ENCODE measurements around the gene SUCLG2. TPM values are rescaled to one million over a fixed set of nuclear protein-coding genes. Genes with fewer than 3 reads are reported as not detected.

SUCLG2 gene
- total and polyA plus RNA-seq, 2 of the 4 experiments (the other 2 are of a cell fraction): 26.8 to 34.6 TPM

DNA sequence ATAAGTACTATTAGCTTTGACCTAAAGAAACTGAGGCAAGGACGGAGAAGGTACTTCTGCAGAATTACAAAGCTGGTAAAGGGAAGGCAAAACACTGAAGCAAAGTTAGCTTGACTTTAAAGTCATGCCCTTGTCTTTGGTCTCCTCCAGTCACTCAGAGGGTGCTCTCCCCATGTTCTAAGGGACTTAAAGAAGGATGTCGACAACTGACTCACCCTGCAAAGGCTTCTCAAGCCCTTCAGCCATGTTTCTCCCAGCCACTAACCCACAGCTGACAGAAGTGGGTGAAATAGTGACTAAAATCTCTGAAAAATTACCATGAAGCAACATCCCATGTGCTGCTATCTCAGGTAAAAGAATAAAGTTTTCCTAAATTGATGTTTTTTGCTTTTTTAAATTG, 46.4 kb downstream of the SUCLG2 start:
- Histone ChIP-seq H3K4me2 (ENCODE audit: low read depth, low read length) (no peak overlapping the region), H4K20me1 (ENCODE audit: insufficient read depth, low read length) (no peaks in the 10 kb centered on the region), H2BK15ac (ENCODE audit: low read depth, low read length) (no peak overlapping the region), H3K23ac (ENCODE audit: low read depth, low read length) (no peak overlapping the region), H2AK9ac (replicated peaks; ENCODE audit: low read depth, low read length, poor library complexity) (no peak overlapping the region), H3K27me3 (ENCODE audit: control insufficient read depth, insufficient read depth, low read length) (no peaks in the 10 kb centered on the region), H2AK5ac (ENCODE audit: low read depth, low read length) (no peak overlapping the region), H4K5ac (ENCODE audit: low read depth, low read length) (no peak overlapping the region), H3K4ac (ENCODE audit: low read depth, low read length) (no peak overlapping the region), H3K4me3 (ENCODE audit: insufficient read depth, low read depth, low read length) (no peak overlapping the region), H3K14ac (replicated peaks; ENCODE audit: low read depth, low read length) (no peak overlapping the region), H3K79me1 (ENCODE audit: low read depth in 1 of 2, low read length in 2 of 2) (peaks cover 7 to 21% of the 10 kb centered on the region in 2 experiments), H4K8ac (ENCODE audit: low read depth in 2 of 2, low read length in 2 of 2) (no peak overlapping the region), H3K56ac (ENCODE audit: extremely low read depth, insufficient read depth, low read length) (no peak overlapping the region), H3K36me3 (ENCODE audit: control insufficient read depth, insufficient read depth, low read length) (peaks cover 11% of the 10 kb centered on the region), H3K18ac (ENCODE audit: low read depth, low read length) (no peak overlapping the region), H2BK120ac (ENCODE audit: low read depth, low read length) (no peak overlapping the region), H2AFZ (replicated peaks; ENCODE audit: low read length, poor library complexity) (no peak overlapping the region), H3K9ac (ENCODE audit: low read depth, low read length) (no peak overlapping the region), H3K4me1 (ENCODE audit: control insufficient read depth, insufficient read depth, low read length) (peaks cover 3% of the 10 kb centered on the region; the same call in 1 of the 2 replicates), H3K27ac (ENCODE audit: insufficient read depth, low read length) (no peak overlapping the region), H3K9me3 (ENCODE audit: control insufficient read depth, insufficient read depth, low read length) (no peaks in the 10 kb centered on the region), H2BK5ac (ENCODE audit: low read depth, low read length, poor library complexity, severe bottlenecking) (no peak overlapping the region), H3K9me1 (ENCODE audit: insufficient read depth, low read length) (peaks cover 5% of the 10 kb centered on the region; the same call in 1 of the 2 replicates), H2BK20ac (ENCODE audit: low read depth, low read length) (no peak overlapping the region), H4K91ac (ENCODE audit: insufficient read depth, low read depth, low read length) (no peak overlapping the region)
- no peak for DNase-seq
- POLR2A ChIA-PET (ENCODE audit: unreplicated experiment): no interaction called here
- CTCF ChIA-PET: no interaction called here
- intact Hi-C loops (cut with micrococcal nuclease): loop anchor here (5.0 to 10.0 kb wide), 2 partner anchors 177 to 501 kb away; no protein-coding TSS in a partner anchor
- no CpG with 5 or more reads among the region's 2 CpGs for WGBS, 2 experiments (ENCODE audit: extremely low coverage in 2 of 2, insufficient read length in 1 of 2)
- in situ Hi-C loops (cut with MboI; ENCODE audit: low sequenced_read_pairs): loop anchor here (10.0 kb wide), 1 partner anchor 223 kb away; no protein-coding TSS in a partner anchor
- dilution Hi-C loops (cut with HindIII; ENCODE audit: low sequenced_read_pairs, unreplicated experiment): no loop called here
- BruUV-seq (replicated peaks): no TSS peak
- no peak for ATAC-seq (ENCODE audit: low read depth)
- TF ChIP-seq RAD21 (IDR thresholded peaks at IDR 0.05; ENCODE audit: low read length) (no peak), MXI1 (IDR thresholded peaks at IDR 0.05; ENCODE audit: borderline replicate concordance, low read depth, low read length) (no peak), SMC3 (IDR thresholded peaks at IDR 0.05; ENCODE audit: low read depth, low read length) (no peak), MAFK (IDR thresholded peaks at IDR 0.05; ENCODE audit: low read depth, low read length) (no peak), POLR2A (IDR thresholded peaks at IDR 0.05; ENCODE audit: low read depth, low read length) (no peak), RCOR1 (IDR thresholded peaks at IDR 0.05; ENCODE audit: insufficient replicate concordance, low read length) (no peak), FOS (IDR thresholded peaks at IDR 0.05; ENCODE audit: low read depth, low read length) (no peak), CHD1 (IDR thresholded peaks at IDR 0.05; ENCODE audit: low read depth, low read length) (no peak), MAZ (IDR thresholded peaks at IDR 0.05; ENCODE audit: borderline replicate concordance, low read depth, low read length) (no peak), NFE2L2 (IDR thresholded peaks at IDR 0.05; ENCODE audit: low read depth, low read length) (no peak), RFX5 (IDR thresholded peaks at IDR 0.05; ENCODE audit: low read depth, low read length) (no peak), CEBPB (IDR thresholded peaks at IDR 0.05; ENCODE audit: low read depth, low read length) (no peak)
- TF ChIP-seq, protein P1, sequence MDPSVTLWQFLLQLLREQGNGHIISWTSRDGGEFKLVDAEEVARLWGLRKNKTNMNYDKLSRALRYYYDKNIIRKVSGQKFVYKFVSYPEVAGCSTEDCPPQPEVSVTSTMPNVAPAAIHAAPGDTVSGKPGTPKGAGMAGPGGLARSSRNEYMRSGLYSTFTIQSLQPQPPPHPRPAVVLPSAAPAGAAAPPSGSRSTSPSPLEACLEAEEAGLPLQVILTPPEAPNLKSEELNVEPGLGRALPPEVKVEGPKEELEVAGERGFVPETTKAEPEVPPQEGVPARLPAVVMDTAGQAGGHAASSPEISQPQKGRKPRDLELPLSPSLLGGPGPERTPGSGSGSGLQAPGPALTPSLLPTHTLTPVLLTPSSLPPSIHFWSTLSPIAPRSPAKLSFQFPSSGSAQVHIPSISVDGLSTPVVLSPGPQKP (IDR thresholded peaks at IDR 0.05; ENCODE audit: borderline replicate concordance, low read depth, low read length): no peak
- TF ChIP-seq, protein P2, sequence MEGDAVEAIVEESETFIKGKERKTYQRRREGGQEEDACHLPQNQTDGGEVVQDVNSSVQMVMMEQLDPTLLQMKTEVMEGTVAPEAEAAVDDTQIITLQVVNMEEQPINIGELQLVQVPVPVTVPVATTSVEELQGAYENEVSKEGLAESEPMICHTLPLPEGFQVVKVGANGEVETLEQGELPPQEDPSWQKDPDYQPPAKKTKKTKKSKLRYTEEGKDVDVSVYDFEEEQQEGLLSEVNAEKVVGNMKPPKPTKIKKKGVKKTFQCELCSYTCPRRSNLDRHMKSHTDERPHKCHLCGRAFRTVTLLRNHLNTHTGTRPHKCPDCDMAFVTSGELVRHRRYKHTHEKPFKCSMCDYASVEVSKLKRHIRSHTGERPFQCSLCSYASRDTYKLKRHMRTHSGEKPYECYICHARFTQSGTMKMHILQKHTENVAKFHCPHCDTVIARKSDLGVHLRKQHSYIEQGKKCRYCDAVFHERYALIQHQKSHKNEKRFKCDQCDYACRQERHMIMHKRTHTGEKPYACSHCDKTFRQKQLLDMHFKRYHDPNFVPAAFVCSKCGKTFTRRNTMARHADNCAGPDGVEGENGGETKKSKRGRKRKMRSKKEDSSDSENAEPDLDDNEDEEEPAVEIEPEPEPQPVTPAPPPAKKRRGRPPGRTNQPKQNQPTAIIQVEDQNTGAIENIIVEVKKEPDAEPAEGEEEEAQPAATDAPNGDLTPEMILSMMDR (conservative IDR thresholded peaks at IDR 0.05; ENCODE audit: low read depth, low read length): no peak

Data from IMR-90 (cell line).